NT2/D1 (cell line): Measurements from ENCODE around the gene DDIT3.

Source experiments
- YY1 ChIP-seq: IDR thresholded peaks from 2 replicates; pipeline ENCODE4 v1.6.1; 2011; ENCODE audit not compliant: insufficient read length, insufficient read depth
- ZNF274 ChIP-seq: IDR thresholded peaks from 2 replicates; pipeline ENCODE4 v1.6.1; 2011; ENCODE audit warnings: mild to moderate bottlenecking, low read depth, low read length

- no peak for TF ChIP-seq YY1
- TF ChIP-seq ZNF274 = no peak
These were observed 38.5 kb upstream of the DDIT3 start for GRCh38 chr12:57558864-57559263.
